NCI-H2196 treated with DMSO at 0.1 percent for 48 hours (cell line): ENCODE measurements around the gene MGRN1.

Experiments
- DNase-seq: peaks from one replicate; lab custom pipeline; 2025; ENCODE audit not compliant: unreplicated experiment; lab: John Stamatoyannopoulos, UW

The MGRN1 gene

DNA sequence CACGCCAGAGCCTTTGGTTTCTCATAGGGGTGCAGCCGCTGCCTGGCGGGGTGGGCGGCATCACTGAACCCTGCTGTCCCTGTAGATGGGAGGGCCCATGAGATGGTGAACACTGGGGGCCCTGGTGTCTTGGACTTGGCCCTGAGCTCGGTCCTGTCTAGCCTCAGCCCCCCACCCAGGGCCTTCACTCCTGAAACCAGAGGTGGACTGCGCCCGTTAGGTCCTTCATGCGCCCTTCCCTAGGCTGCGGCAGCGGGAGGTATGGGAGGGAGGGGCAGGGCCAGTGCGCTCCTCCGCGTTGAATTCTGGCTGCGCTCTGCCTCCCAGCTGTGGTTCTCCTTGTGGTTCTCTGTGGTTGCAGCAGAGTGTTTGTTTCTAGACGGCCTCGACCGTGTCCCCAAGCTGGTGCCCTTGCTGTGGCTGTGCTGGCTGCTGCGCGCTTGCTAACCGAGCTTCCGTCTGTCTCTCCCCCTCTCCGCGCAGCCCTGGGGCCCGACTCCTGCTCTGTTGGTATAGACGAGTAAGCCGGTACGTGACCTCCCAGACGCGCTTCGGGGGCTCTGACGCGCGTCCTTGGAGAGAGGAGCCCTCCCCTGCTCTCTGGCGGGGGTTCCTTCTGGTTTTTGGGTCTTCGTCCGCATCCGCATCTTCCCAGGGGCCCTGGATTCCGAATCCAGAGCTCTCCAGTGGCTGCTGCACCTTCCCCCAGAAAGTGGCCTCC is 61.3 kb downstream of the MGRN1 start:
- no peak for DNase-seq

GRCh38 chr16:4686497-4687210 is 62.0 kb downstream of the MGRN1 start:
- no peak for DNase-seq

DNA sequence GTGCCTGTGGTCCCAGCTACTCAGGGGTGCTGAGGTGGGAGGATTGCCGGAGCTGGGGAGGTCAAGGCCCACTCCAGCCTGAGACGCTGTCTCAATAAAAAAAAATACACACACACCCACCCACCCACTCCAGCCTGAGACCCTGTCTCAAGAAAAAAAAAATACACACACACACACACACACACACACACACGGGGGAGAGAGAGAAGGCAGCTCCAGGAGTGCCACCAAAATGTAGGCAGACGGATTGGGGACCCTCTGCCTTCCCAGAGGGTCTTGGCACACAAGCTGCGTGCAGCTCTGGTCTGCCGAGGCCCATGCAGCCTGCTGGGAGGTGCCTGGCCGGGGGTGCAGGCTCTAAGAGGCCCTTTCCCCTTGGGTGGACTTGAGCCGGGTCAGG is 62.8 kb downstream of the MGRN1 start:
- no peak for DNase-seq

GRCh38 chr16:4687946-4688673 is 63.5 kb downstream of the MGRN1 start:
- no peak for DNase-seq

- DNase-seq = no peak
Measured at GRCh38 chr16:4688674-4689045, 64.0 kb downstream of the MGRN1 start.

DNA sequence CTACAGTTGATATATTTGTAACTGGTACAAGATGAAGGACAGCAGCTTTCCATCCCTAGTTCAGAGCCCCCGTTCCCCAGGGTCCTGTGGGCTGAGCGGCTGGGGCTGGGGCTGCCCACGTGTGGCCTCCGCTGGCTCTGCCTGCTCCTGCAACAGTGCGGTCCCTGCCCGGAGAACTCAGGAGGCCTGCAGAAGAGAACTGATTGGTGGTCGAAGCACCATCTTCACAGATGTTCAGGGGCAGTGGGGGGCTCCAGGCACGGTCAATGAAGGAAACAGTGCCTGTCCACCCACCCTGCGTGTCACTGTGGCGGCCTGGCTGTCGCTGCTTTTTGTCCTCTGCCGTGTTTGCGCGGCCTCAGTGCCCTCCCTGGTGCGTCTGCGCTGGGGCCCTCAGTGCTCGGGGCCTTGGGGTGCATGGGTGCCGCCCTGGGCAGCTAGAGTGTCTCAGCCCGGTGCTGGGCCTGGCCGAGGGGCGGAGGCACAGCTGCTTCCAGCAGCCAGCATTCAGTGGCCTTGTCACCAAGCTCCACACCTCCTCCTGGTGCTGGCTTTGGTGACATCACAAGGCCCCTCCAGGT is 64.6 kb downstream of the MGRN1 start:
- no peak for DNase-seq

- no peak for DNase-seq
Measured at GRCh38 chr16:4689864-4690704, 65.5 kb downstream of the MGRN1 start.

- DNase-seq = no peak
Measured at GRCh38 chr16:4690946-4691665, 66.5 kb downstream of the MGRN1 start.

GRCh38 chr16:4691666-4692412 is 67.2 kb downstream of the MGRN1 start:
- no peak for DNase-seq

DNA sequence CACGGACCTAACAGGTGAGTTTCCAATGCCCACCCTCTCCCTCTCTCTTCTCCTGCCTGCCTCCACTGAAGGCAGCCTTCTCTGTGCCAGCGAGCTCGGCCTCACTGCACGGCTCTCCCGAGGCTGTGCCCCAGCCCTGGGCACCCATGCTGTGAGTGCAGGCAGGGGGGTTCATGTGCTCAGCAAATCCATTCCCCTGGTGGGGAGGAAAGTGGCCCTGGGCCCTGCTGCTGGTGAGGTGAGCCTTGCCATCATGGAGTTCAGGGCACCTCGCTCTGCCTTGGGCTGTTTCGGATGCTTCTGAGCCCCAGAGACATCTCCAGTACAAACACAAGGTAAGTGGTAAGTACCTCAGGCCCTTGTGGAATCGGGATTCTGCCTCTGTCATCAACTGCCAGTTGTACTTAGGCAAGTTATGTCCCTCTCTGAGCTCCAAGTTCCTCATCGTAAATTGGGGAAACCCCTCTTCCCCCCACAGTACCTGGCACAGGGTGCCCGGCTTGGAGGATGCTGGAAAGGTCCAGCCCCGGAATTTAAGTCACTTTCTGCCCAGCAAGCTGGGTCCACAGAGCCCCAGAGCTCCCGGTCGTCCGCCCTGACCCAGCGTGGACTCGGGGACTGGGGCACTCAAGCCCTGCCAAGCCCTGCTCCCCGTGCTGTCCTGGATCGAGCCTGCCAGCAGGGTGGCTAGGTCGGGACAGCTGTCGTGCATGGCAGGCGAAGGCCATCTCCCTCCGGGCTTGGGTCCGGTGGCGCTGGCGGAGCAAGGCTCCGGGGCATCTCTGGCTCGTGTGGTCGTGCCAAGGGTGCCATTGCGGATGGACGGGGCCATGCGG is 68.1 kb downstream of the MGRN1 start:
- no peak for DNase-seq

GRCh38 chr16:4693296-4693955 is 68.8 kb downstream of the MGRN1 start, which contains the start of gene NUDT16L1:
NUDT16L1 (plus strand) TSS chr16:4693562; CDS start chr16:4693727, 165 bp downstream.
- DNase-seq = peak; percentile 95

DNA sequence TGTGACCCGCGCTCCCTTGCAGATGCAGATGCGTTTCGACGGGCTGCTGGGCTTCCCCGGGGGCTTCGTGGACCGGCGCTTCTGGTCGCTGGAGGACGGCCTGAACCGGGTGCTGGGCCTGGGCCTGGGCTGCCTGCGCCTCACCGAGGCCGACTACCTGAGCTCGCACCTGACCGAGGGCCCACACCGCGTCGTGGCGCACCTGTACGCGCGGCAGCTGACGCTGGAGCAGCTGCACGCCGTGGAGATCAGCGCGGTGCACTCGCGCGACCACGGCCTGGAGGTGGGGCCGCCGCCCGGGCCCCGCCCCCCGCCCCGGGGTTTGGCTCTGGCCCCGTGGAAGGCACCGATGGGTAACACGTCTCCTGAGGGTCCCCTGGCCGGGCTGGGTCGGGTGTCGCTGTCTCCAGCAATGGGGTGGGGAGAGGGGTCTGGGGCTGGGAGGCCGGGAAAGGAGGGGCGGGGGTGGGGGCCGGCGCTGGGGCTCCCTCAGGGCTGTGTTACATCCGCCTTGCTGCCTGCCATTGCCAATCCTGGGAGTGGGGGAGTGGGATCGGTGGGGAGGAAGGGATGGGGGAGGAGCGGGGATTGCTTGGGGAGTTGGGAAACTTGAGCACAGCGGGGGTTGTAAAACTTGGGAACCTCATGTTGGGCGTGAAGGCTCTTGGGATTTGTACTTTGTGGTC is 69.5 kb downstream of the MGRN1 start:
- DNase-seq = no peak

DNA sequence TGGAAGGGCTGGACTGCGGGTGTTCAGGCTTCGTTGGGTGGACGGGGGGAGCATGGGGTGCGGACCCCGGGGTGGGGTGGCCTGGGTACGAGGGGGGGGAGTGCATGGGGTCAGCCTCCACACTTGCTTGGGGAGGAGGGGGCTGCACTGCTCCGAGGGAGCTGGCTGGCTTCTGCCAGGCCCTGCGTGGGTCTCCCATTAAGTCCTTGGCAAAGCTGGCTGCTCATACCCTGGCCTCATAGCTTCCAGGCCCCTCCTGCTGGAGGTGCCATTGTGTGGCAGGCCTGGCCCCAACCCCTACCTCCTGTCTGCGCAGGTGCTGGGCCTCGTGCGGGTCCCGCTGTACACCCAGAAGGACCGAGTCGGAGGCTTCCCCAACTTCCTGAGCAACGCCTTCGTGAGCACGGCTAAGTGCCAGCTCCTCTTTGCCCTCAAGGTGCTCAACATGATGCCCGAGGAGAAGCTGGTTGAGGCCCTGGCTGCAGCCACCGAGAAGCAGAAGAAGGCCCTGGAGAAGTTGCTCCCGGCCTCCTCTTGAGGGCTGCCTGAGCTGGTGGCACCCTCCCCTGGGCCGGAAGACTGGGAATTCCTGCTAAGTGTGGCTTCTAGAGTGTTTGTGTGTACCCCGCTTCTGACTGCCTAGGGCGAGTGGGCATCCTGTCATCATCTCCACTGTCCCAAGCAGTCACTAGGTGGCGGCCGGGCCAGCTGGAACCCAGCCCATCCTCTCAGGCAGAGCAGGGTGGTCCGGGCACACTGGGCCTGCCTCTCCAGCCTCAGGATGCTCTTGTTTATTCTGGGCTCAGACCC is 70.2 kb downstream of the MGRN1 start:
- no peak for DNase-seq

- no peak for DNase-seq
Measured at GRCh38 chr16:4695473-4696171, 71.0 kb downstream of the MGRN1 start.

DNA sequence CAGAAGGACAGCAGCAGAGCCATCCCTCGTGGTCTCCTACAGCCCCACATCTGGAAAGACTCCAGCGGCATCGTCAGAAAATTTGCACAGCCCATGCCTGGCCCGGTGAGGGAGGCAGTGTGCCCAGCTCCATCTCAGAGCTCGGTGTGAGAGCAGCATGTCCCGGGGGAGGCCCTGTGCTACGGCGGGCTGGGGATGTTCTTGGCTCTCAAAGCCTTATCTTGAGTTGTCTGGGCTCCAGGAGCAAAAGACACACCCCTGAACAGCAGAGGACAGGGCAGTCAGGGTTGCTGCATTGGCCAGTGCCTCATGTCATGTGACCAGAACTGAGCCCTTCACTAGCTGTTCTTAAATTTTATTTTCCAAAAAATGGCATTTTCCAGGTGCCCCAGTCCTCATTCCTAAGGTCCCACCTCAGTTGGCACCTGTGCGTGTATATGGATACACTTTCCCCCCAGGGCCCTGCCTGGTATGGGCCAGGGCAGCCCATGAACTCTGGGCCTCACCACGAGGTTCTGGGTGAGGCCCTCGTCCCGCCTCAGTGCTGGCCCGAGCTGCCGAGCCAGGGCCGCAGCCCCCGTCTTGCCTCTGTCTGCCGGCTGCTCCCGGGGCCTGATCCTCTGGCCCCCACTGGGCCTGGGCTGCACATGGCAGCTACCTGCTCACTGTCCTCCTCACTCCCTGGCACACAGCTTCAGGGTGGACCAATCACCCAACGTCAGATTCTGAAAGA is 71.7 kb downstream of the MGRN1 start:
- no peak for DNase-seq
